ENCODE measurements around the gene CACNA2D3.

The CACNA2D3 gene

GRCh38 chr3:54744291-54744690, 621.9 kb downstream of the CACNA2D3 start:
- no peak for DNase-seq (ENCODE audit: low read depth)
- no peak overlapping the region for H3K4me3 ChIP-seq (ENCODE audit: low read depth, low read length)
- no peak for TF ChIP-seq CTCF (IDR thresholded peaks at IDR 0.05; ENCODE audit: insufficient read depth, low read depth, low read length, missing control alignments)

DNA sequence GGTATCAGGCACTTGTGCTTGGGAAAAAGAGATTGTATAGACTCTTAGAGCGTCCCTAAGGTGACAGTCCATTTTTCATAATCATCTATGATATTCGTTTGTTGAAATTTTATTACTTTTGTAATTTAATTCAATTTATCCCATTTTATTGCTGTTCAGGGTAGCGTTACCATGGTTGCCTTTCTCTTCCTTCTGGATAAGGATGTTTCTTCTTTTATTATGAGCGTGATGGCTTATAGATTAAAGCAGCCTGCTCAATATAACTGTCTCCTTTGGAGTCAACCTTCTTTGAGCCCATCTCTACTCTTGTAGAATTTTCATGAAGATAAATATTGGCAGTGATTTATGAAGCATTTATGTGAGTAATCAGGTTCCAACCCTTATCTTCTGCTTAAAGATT, 623.5 kb downstream of the CACNA2D3 start:
- no peak overlapping the region for H3K4me3 ChIP-seq (ENCODE audit: low read depth, low read length)
- DNase-seq (ENCODE audit: low read depth): no peak
- no peak for TF ChIP-seq CTCF (IDR thresholded peaks at IDR 0.05; ENCODE audit: insufficient read depth, low read depth, low read length, missing control alignments)

GRCh38 chr3:54746722-54747121, 624.4 kb downstream of the CACNA2D3 start:
- no peak overlapping the region for H3K4me3 ChIP-seq (ENCODE audit: low read depth, low read length)
- TF ChIP-seq CTCF (IDR thresholded peaks at IDR 0.05; ENCODE audit: insufficient read depth, low read depth, low read length, missing control alignments): no peak
- DNase-seq (ENCODE audit: low read depth): no peak

- H3K4me3 ChIP-seq (ENCODE audit: low read depth, low read length): no peak overlapping the region
- DNase-seq (ENCODE audit: low read depth): no peak
- no peak for TF ChIP-seq CTCF (IDR thresholded peaks at IDR 0.05; ENCODE audit: insufficient read depth, low read depth, low read length, missing control alignments)
These were observed 633.4 kb downstream of the CACNA2D3 start for GRCh38 chr3:54755756-54756155.

DNA sequence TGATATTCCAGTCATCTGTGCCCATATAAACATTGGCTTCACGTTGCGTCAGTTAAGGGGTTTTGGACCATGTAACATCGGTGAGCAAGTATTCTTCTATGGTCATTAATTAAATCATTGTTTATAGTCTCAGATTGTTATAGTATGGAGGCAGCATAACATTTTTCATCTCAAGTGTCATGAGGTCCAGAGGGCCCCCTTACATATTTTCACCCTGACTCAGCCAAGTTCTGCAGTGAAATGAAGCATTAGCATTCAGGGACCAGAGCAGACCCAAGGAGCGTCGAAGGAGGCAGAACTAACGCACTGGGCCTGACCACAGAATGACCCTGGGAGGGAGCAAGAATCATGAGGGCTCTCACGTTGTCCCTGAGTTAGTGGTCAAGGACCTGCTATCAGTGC, 634.0 kb downstream of the CACNA2D3 start:
- no peak overlapping the region for H3K4me3 ChIP-seq (ENCODE audit: low read depth, low read length)
- DNase-seq (ENCODE audit: low read depth): no peak
- no peak for TF ChIP-seq CTCF (IDR thresholded peaks at IDR 0.05; ENCODE audit: insufficient read depth, low read depth, low read length, missing control alignments)

DNA sequence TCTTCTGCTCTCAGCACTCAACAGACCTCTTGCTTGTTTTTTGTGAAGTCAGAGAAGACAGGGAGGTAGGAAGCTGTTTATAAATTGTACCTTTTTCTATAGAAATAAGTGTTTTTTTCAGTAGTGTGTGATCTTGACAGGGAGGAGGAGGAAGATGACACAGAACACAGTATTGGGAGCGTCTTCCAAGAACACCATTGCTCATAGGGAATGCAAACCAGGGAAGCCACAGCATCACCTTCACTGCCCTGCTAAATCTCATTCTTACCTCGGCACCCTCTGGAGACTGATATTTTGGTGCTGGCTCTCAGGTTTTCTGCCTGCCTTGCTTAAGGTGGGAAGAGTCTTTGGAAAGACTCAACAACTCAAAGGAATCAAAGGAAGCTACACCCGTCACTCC, 636.1 kb downstream of the CACNA2D3 start:
- TF ChIP-seq CTCF (IDR thresholded peaks at IDR 0.05; ENCODE audit: insufficient read depth, low read depth, low read length, missing control alignments): no peak
- no peak for DNase-seq (ENCODE audit: low read depth)
- H3K4me3 ChIP-seq (ENCODE audit: low read depth, low read length): no peak overlapping the region

GRCh38 chr3:54759166-54759565, 636.8 kb downstream of the CACNA2D3 start:
- no peak for DNase-seq (ENCODE audit: low read depth)
- no peak overlapping the region for H3K4me3 ChIP-seq (ENCODE audit: low read depth, low read length)
- no peak for TF ChIP-seq CTCF (IDR thresholded peaks at IDR 0.05; ENCODE audit: insufficient read depth, low read depth, low read length, missing control alignments)
